K562 (cell line): ENCODE data around the gene ARHGAP8. TPM values are rescaled to one million over a fixed set of nuclear protein-coding genes. Genes with fewer than 3 reads are reported as not detected.
A peak's percentile ranks its signal among the peaks of the same experiment; 100 is the strongest.

Experiments
- ATAC-seq: fragments of 200-7000 bp; cut with Tn5 transposase; 3 replicates; pipeline ENCODE4 v1.9.1; 2020; ENCODE audit warnings: moderate library complexity
- BruUV-seq: library from RNA; stranded (reverse); fragments of 400-500 nt; replicated peaks from 2 replicates; lab custom pipeline; 2021; lab: Mats Ljungman, UMichigan
- CTCF ChIA-PET: fragments of 300-600 bp; formaldehyde crosslinking; extraction: SDS; loops from one replicate; lab custom pipeline; 2021; ENCODE audit warnings: low intra/inter-chr PET ratio; lab: Yijun Ruan, JAX
- POLR2A ChIA-PET: fragments of 300-600, 350-650 bp; sonication (Branson Sonifier 250); formaldehyde crosslinking; extraction: SDS; loops from one replicate; lab custom pipeline; 2021; ENCODE audit warnings: antibody characterized with exemption, inconsistent platforms; lab: Yijun Ruan, JAX
- DNase-seq, 4 experiments: peaks; one replicate each; pipeline versions ENCODE4 v3.0.0 to v3.0.0-alpha.2; 2011 to 2018; ENCODE audit warnings: low spot score in 3 of 4, mixed read lengths in 3 of 4; ENCODE audit errors: extremely low read depth in 1 of 4
- FAIRE-seq: peaks from 2 replicates; lab custom pipeline; 2011; peaks lifted over from hg19 to GRCh38; lab: Jason Lieb, UNC
- H2AFZ ChIP-seq: 2 replicates; pipeline ENCODE4 v1.6.0; 2011; ENCODE audit warnings: low read depth, low read length, control low read depth, inconsistent platforms
- H3K27ac ChIP-seq: fragments of 200-600 bp; 3 replicates; pipeline ENCODE4 v1.8.0; 2011; ENCODE audit warnings: low read depth, mild to moderate bottlenecking, control low read depth, inconsistent platforms, low read length, moderate library complexity, mixed read lengths; ENCODE audit errors: extremely low read depth
- H3K27me3 ChIP-seq, 2 experiments: fragments of 300-600 bp in 1 of 2; 2 replicates in 1 of 2; 3 replicates in 1 of 2; pipeline versions ENCODE4 v1.6.0 to v1.8.0; 2011; ENCODE audit warnings: inconsistent platforms in 2 of 2, low read length in 2 of 2, mild to moderate bottlenecking in 1 of 2, mixed read lengths in 1 of 2, moderate library complexity in 1 of 2; ENCODE audit not compliant: control insufficient read depth in 2 of 2, insufficient read depth in 2 of 2
- H3K36me3 ChIP-seq: fragments of 300-600 bp; 3 replicates; pipeline ENCODE4 v1.8.0; 2011; ENCODE audit warnings: mild to moderate bottlenecking, low read length, inconsistent platforms; ENCODE audit not compliant: control insufficient read depth, insufficient read depth
- H3K4me1 ChIP-seq, 2 experiments: fragments of 200-600 bp in 1 of 2; replicated peaks in 1 of 2; 2 replicates in 1 of 2; 3 replicates in 1 of 2; pipeline versions ENCODE4 v1.5.1 to v1.8.0; 2011; ENCODE audit warnings: inconsistent platforms in 2 of 2, low read length in 2 of 2, mild to moderate bottlenecking in 1 of 2, mixed read lengths in 1 of 2, moderate library complexity in 1 of 2; ENCODE audit not compliant: control insufficient read depth in 2 of 2, insufficient read depth in 2 of 2
- H3K4me2 ChIP-seq: 2 replicates; pipeline ENCODE4 v1.6.1; 2011; ENCODE audit warnings: low read length, control low read depth, inconsistent platforms, mixed read lengths; ENCODE audit not compliant: insufficient read depth
- H3K4me3 ChIP-seq: fragments of 200-600 bp; sonication (generic), shearing (Covaris generic); 2 replicates; pipeline ENCODE4 v1.5.1; 2016; ENCODE audit warnings: control low read depth, inconsistent platforms
- H3K79me2 ChIP-seq: fragments of 200-600 bp; 3 replicates; pipeline ENCODE4 v1.8.0; 2011; ENCODE audit warnings: low read length, inconsistent platforms; ENCODE audit not compliant: control insufficient read depth, insufficient read depth
- H3K9ac ChIP-seq, 2 experiments: 2 replicates each; pipeline versions ENCODE4 v1.6.0 to v1.6.1; 2011; ENCODE audit warnings: low read depth in 2 of 2, low read length in 2 of 2, control low read depth in 1 of 2, inconsistent platforms in 1 of 2, mild to moderate bottlenecking in 1 of 2, mixed read lengths in 1 of 2; ENCODE audit not compliant: insufficient read depth in 1 of 2
- H3K9me1 ChIP-seq: one replicate; pipeline ENCODE4 v1.6.0; 2011; ENCODE audit warnings: inconsistent platforms, mild to moderate bottlenecking, low read length, moderate library complexity; ENCODE audit not compliant: control insufficient read depth, insufficient read depth
- H3K9me3 ChIP-seq: replicated peaks from 2 replicates; pipeline ENCODE4 v1.5.1; 2011; ENCODE audit warnings: low read depth, low read length, inconsistent platforms; ENCODE audit not compliant: control insufficient read depth, insufficient read depth
- H4K20me1 ChIP-seq: replicated peaks from 2 replicates; pipeline ENCODE4 v1.6.1; 2011; ENCODE audit warnings: low read length, inconsistent platforms, mixed read lengths; ENCODE audit not compliant: control insufficient read depth, insufficient read depth
- HCFC1 ChIP-seq: IDR thresholded peaks from 2 replicates; pipeline ENCODE4 v1.6.1; 2012; ENCODE audit warnings: low read depth, low read length, improper control_type of control experiment
- HDGF ChIP-seq: fragments of 450-650 bp; IDR thresholded peaks from 2 replicates; pipeline ENCODE4 v1.6.1; 2016
- KLF1 ChIP-seq: fragments of 450-650 bp; IDR thresholded peaks from 2 replicates; pipeline ENCODE4 v1.6.1; 2016; ENCODE audit warnings: missing genetic modification characterization, missing compliant biosample characterization
- MAX ChIP-seq: sonication (generic); formaldehyde crosslinking; IDR thresholded peaks from 2 replicates; pipeline ENCODE4 v1.9.0; 2022; ENCODE audit warnings: mild to moderate bottlenecking, missing genetic modification reagents
- POLR2B ChIP-seq: fragments of 450-650 bp; IDR thresholded peaks from 2 replicates; pipeline ENCODE4 v1.6.1; 2018; ENCODE audit warnings: low read depth; ENCODE audit not compliant: partially characterized antibody
- SMC3 ChIP-seq: conservative IDR thresholded peaks from 2 replicates; pipeline ENCODE4 v1.6.1; 2011; ENCODE audit warnings: low read depth, low read length, improper control_type of control experiment; ENCODE audit not compliant: insufficient read depth
- ZNF12 ChIP-seq: sonication (generic); formaldehyde crosslinking; IDR thresholded peaks from 2 replicates; pipeline ENCODE4 v1.4.0; 2020; ENCODE audit warnings: mild to moderate bottlenecking, missing genetic modification reagents
- WGBS: fragments of 100-300 bp; shearing (Covaris generic); methylation state at CpG from one replicate; pipeline ENCODE4 v1.1.6; 2016; ENCODE audit warnings: low coverage, mixed read lengths; ENCODE audit not compliant: insufficient coverage; ENCODE audit errors: missing lambda C conversion rate; 5-methylcytosine and 5-hydroxymethylcytosine counted together
- in situ Hi-C: fragments of 300-500 bp; cut with MboI; formaldehyde crosslinking; loops from 4 replicates; pipeline ENCODE4 v1.15.0; 2018; ENCODE audit warnings: inconsistent platforms, mixed read lengths
- intact Hi-C: fragments of 100-400 bp; cut with micrococcal nuclease; formaldehyde crosslinking; loops from 2 replicates; pipeline ENCODE4 v1.14.2; 2022
- polyA plus RNA-seq, 8 experiments: library from polyadenylated mRNA; depleted of rRNA in 4 of 8; stranded (reverse) in 5 of 8; unstranded in 3 of 8; fragments of >200 nt; fragmentation: Nextera tagmentation in 2 of 8; fragmentation: Illumina TruSeq in 1 of 8; extraction: Ambion mirVana in 2 of 8; extraction: Trizol in 1 of 8; gene quantifications; 2 replicates each; pipeline versions ENCODE4 v1.2.1 to v1.2.3, GENCODE V29; 2011 to 2014; ENCODE audit warnings: inconsistent platforms in 1 of 8, missing spikeins in 1 of 8
- total RNA-seq, 7 experiments: library from RNA; depleted of rRNA in 6 of 7; stranded (reverse); fragments of >200 nt in 6 of 7; fragmentation: Illumina TruSeq in 2 of 7; extraction: Trizol in 2 of 7; gene quantifications; 2 replicates each; pipeline versions ENCODE4 v1.2.1 to v1.2.3, GENCODE V29; 2011 to 2021; ENCODE audit warnings: low replicate concordance in 1 of 7

ARHGAP8 gene
- total and polyA plus RNA-seq, 9 of the 15 experiments (the other 6 are each of a cell fraction or from before 2014, with no cell fraction given): 0.15 to 2.2 (median 0.62) TPM

DNA sequence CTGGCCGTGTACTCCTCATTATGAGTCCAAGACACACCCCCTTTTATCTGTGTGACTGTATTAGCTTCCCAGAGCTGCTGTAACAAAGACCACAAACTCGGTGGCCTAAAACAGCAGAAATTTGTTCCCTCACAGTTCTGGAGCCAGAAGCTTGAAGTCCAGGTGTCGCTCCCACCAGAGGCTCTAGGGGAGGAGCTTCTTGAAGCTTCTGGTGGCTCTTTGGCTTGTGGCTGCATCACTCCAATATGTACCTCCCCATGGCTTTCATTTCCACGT is 47.4 kb upstream of the ARHGAP8 start:
- Histone ChIP-seq H3K79me2 (peaks cover 13% of the 10 kb centered on the region; the same call in 2 of the 3 replicates), H3K27me3 (no peaks in the 10 kb centered on the region), H3K36me3 (no peaks in the 10 kb centered on the region), H2AFZ (no peak overlapping the region), H3K9ac (no peak overlapping the region), H3K9me3 (no peaks in the 10 kb centered on the region), H3K4me3 (no peak overlapping the region), H3K27ac (no peak overlapping the region), H4K20me1 (peaks cover 10% of the 10 kb centered on the region)
- in situ Hi-C loops (no loop called here), intact Hi-C loops (no loop called here)
- no TSS peak for BruUV-seq
- POLR2A ChIA-PET: interaction anchor here (1.4 kb wide), 1 partner anchor 25 kb away, joined by 5 read pairs; no protein-coding TSS in a partner anchor
- TF ChIP-seq ZNF12 (CRISPR knock-in tag): peak; percentile 94
- no peak for TF ChIP-seq KLF1 (tag)
- TF ChIP-seq HCFC1: no peak
- TF ChIP-seq, all 486 proteins: peak for 1
- DNase-seq: no peak
- ATAC-seq: no peak
- FAIRE-seq: no peak
- CTCF ChIA-PET: no interaction called here
- WGBS: 69% methylated on average over 3 of the region's 4 CpGs
- peaks cover 3 to 45% of the 10 kb centered on the region in 2 experiments; a peak in 4 of 5 replicates for H3K4me1 ChIP-seq
- H3K4me2 ChIP-seq: no peak overlapping the region
- H3K9me1 ChIP-seq: no peaks in the 10 kb centered on the region

- ATAC-seq (no peak), DNase-seq (no peak), FAIRE-seq (no peak)
- POLR2A ChIA-PET: no interaction called here
- Histone ChIP-seq H3K9ac (no peak overlapping the region), H3K9me1 (no peaks in the 10 kb centered on the region), H3K36me3 (no peaks in the 10 kb centered on the region), H3K27ac (no peak overlapping the region), H2AFZ (no peak overlapping the region), H3K9me3 (no peaks in the 10 kb centered on the region), H3K27me3 (no peaks in the 10 kb centered on the region), H4K20me1 (peaks cover 3% of the 10 kb centered on the region), H3K4me2 (no peak overlapping the region), H3K79me2 (peaks cover 16% of the 10 kb centered on the region; the same call in 2 of the 3 replicates), H3K4me1 (peaks cover 5 to 58% of the 10 kb centered on the region in 2 experiments; a peak in 3 of 5 replicates), H3K4me3 (no peak overlapping the region)
- in situ Hi-C loops (no loop called here), intact Hi-C loops (no loop called here)
- TF ChIP-seq POLR2B (no peak), HDGF (no peak), SMC3 (no peak), MAX (CRISPR knock-in tag) (no peak)
- BruUV-seq: no TSS peak
- WGBS: 92% methylated on average over 1 of the region's 8 CpGs
- CTCF ChIA-PET: no interaction called here
Observed at GRCh38 chr22:44706488-44706887, 45.9 kb upstream of the ARHGAP8 start.
